ENCODE measurements around the gene FRMD4A.
A peak's percentile ranks its signal among the peaks of the same experiment; 100 is the strongest.
"Not testable (repeated sequence)": the region's sequence is repeated elsewhere in the genome, so short reads cannot be mapped to it uniquely, and the experiment has no call there.

FRMD4A gene

GRCh38 chr10:13902868-13903587, 427.7 kb downstream of the FRMD4A start:
- no peak for DNase-seq

- DNase-seq: no peak
These were observed 430.8 kb downstream of the FRMD4A start for GRCh38 chr10:13899941-13900340.

- DNase-seq: not testable (repeated sequence)
These were observed 434.6 kb downstream of the FRMD4A start for GRCh38 chr10:13896146-13896545.

- DNase-seq: no peak
These were observed 436.2 kb downstream of the FRMD4A start for GRCh38 chr10:13894412-13895093.

- DNase-seq: no peak
These were observed 436.8 kb downstream of the FRMD4A start for GRCh38 chr10:13893926-13894325.

GRCh38 chr10:13892871-13893270, 437.9 kb downstream of the FRMD4A start:
- DNase-seq: no peak

- no peak for DNase-seq
These were observed 438.7 kb downstream of the FRMD4A start for GRCh38 chr10:13892001-13892491.

- DNase-seq: peak in 1 of 2 donors; percentile 26
These were observed 439.4 kb downstream of the FRMD4A start for GRCh38 chr10:13891128-13892000.

GRCh38 chr10:13890233-13891127, 440.2 kb downstream of the FRMD4A start:
- peak; percentile 36 to 51 for DNase-seq

GRCh38 chr10:13887761-13888160, 443.0 kb downstream of the FRMD4A start:
- no peak for DNase-seq

- peak; percentile 78 to 94 for DNase-seq
These were observed 445.3 kb downstream of the FRMD4A start for GRCh38 chr10:13885238-13885990.

GRCh38 chr10:13883636-13884444, 446.9 kb downstream of the FRMD4A start:
- DNase-seq: no peak

GRCh38 chr10:13882119-13882711, 448.5 kb downstream of the FRMD4A start:
- no peak for DNase-seq

- DNase-seq: no peak
These were observed 450.0 kb downstream of the FRMD4A start for GRCh38 chr10:13880760-13881159.

GRCh38 chr10:13877154-13877909, 453.4 kb downstream of the FRMD4A start:
- DNase-seq: no peak

- DNase-seq: no peak
These were observed 457.5 kb downstream of the FRMD4A start for GRCh38 chr10:13873196-13873595.

GRCh38 chr10:13872411-13872810, 458.3 kb downstream of the FRMD4A start:
- DNase-seq: no peak

- no peak for DNase-seq
These were observed 458.9 kb downstream of the FRMD4A start for GRCh38 chr10:13871776-13872175.

- no peak for DNase-seq
These were observed 459.7 kb downstream of the FRMD4A start for GRCh38 chr10:13871011-13871410.
